GM18507 (cell line): ENCODE data around the gene BCO1.
"Not testable (repeated sequence)": the region's sequence is repeated elsewhere in the genome, so short reads cannot be mapped to it uniquely, and the experiment has no call there.

Experiments
- DNase-seq: peaks from one replicate; pipeline ENCODE4 v3.0.0; 2011; ENCODE audit warnings: low read depth; ENCODE audit not compliant: insufficient read length; ENCODE audit errors: extremely low spot score
- FAIRE-seq: peaks from 2 replicates; lab custom pipeline; 2011; peaks lifted over from hg19 to GRCh38; lab: Jason Lieb, UNC

The BCO1 gene

GRCh38 chr16:81238296-81239011 is at the start of gene BCO1:
Gene BCO1, plus strand, starts transcription at chr16:81238689. Its CDS starts 220 bp downstream, at chr16:81238909.
- no peak for DNase-seq
- FAIRE-seq: peak; percentile 45

- FAIRE-seq: no peak
- no peak for DNase-seq
These were observed 49.3 kb upstream of the BCO1 start for GRCh38 chr16:81189100-81189664.

- FAIRE-seq (no peak), DNase-seq (no peak)
These were observed 47.8 kb upstream of the BCO1 start for GRCh38 chr16:81190667-81191066.

GRCh38 chr16:81195885-81196534 is 42.5 kb upstream of the BCO1 start:
- no peak for FAIRE-seq

DNA sequence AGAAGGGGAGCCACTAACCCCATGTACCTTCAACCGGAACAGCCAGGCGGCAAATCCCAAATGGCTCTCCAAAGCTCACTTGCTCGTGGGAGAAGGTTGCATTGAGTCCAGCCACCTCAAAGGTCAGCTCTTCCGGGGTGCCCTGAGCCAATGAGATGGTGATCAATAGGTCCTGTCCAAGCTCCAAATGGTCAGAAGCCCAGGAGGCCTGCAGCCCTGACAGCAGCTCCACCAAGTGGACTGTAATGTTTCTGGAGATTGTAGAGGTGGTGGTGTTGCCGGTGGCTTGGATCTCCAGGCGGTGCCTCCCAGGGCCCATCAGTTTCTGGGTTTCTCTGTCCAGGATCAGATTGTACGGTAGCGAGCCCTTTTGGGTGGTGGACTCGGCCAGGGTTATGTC is 39.9 kb upstream of the BCO1 start:
- FAIRE-seq: no peak
- no peak for DNase-seq

More at GRCh38 chr16:81195885-81196534, 42.5 kb upstream of the BCO1 start:
- no peak for DNase-seq

- DNase-seq (no peak), FAIRE-seq (no peak)
These were observed 37.2 kb upstream of the BCO1 start for GRCh38 chr16:81201267-81201666.

DNA sequence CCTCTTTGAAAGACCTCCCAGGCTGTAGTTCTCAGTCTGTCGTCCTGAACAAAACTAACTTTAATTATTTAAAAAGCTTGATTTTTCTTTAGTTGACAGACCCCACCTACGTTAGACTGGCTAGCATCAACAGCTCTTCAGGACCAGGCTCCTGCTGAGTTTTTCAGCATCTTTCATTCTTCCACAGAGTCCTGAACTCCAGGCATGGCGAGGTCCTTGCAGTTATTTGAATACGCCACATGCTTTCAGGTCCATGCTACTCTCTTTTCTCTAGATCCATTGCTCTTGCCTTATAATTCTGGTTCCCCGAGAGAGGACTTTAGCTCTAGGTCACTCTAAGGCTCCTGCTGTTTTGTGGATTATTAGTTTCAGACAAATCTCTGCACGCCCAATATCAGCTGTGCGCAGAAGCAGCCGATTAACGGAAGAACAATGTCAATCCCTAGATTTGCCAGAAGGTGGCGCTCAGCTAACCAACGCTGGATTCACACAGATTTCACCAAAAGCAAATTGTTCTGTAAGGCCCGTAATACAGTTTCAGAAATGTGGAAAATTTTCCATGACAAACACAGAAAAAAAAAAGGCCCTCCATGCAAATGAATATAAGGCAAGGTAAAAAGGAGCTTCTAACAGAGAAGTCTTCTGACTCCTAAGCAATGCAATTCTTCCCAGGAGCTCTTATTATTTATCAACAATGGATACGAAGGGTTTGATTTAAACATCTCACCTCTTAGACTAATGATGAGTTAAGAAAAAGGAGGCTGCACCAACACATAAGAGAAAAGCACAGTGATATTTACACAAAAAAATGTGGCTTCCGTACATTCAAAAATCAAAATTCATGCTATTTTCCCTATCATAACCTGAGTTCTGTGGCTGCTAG is 33.5 kb upstream of the BCO1 start:
- DNase-seq (peak; percentile 37), FAIRE-seq (peak; percentile 81)

GRCh38 chr16:81207076-81207475 is 31.4 kb upstream of the BCO1 start:
- FAIRE-seq (no peak), DNase-seq (no peak)

DNA sequence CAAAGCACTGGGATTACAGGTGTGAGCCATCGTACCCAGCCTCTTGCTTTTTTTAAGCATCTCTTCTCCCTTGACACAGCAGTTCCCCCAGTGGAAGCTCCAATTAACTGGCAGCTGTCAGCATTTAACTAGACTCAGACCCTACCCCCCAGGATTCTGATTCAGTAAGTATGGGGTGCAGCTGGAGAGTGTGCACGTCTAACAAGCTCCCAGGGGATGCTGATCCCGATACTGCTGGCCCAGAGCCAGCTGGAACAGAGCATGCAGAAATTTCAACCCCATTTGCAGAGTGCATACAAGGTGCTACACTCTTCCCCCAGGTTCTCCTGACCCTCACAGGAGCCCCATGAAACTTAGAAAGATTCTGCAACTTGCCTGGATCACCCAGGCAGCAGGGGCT is 27.7 kb upstream of the BCO1 start:
- DNase-seq (no peak), FAIRE-seq (no peak)

GRCh38 chr16:81212830-81213465 is 25.5 kb upstream of the BCO1 start:
- no peak for FAIRE-seq
- no peak for DNase-seq

DNA sequence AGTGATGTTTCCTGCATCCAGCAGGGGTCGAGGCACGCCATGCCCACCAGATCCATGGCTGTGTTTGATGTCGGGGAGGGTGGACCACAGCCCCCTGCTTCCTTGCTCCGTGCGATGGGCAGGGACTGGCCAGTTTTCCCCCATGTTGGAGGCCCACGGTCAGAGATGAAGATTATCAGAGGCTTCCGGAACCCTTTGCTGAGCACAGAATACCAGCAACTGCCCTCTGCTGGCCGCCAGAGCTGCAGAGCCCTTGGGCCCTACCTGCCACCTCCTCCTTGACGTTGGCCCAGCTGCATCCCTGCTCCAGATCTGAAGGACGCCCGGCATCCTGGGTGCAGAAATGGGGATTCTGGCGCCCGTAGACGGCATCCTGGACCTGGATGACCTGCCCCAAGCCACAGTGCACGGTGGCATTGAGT is 23.7 kb upstream of the BCO1 start:
- FAIRE-seq (no peak), DNase-seq (no peak)

DNA sequence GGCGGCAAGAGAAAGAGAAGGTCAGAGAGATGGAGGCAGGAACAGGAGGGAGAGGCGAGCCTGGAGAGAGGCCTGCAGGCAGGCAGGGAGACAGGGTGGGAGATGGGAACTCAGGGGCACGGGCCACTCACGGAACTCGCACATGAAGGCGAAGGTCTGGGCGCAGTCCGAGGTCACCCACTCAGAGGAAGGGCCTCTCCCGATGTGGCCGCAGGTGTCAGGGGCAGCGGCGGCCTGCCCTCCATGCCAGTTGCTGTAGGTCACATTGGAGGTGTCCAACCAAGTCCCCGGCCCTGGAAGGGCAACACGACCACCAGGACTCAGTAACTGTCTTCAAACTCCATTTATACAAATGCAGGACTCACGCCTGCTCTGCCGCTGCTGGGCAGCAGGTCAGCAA is 22.4 kb upstream of the BCO1 start:
- FAIRE-seq (no peak), DNase-seq (no peak)

DNA sequence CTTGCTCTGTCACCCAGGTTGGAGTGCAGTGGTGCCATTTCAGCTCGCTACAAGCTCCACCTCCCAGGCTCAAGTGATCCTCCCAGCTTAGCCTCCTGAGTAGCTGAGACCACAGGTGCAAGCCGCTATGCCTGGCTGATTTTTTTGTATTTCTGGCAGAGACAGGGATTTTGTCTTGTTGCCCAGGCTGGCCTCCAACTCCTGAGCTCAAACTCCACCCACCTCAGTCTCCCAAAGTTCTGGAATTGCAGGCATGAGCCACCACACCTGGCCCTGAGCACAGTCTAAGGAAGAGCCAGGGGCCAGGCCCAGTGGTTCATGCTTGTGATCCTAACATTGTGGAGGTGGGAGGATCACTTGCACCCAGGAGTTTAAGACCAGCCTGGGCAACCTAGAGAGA is 21.8 kb upstream of the BCO1 start:
- FAIRE-seq (no peak), DNase-seq (no peak)

- DNase-seq (no peak), FAIRE-seq (no peak)
These were observed 19.3 kb upstream of the BCO1 start for GRCh38 chr16:81219151-81219550.

GRCh38 chr16:81220349-81220748 is 18.1 kb upstream of the BCO1 start:
- no peak for DNase-seq
- FAIRE-seq: no peak

DNA sequence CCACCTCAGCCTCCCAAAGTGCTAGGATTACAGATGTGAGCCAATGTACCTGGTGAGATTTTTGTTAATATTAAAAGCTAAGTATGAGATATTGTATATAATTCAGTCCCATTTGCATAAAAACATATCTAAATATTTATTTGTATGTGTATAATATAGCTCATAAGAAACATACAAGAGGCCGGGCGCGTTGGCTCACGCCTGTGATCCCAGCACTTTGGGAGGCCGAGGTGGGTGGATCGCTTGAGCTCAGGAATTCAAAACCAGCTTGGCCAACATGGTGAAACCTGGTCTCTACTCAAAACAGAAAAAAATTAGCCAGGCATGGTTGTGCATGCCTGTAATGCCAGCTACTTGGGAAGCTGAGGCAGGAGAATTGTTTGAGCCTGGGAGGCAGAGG is 16.8 kb upstream of the BCO1 start:
- no peak for DNase-seq
- FAIRE-seq: no peak

DNA sequence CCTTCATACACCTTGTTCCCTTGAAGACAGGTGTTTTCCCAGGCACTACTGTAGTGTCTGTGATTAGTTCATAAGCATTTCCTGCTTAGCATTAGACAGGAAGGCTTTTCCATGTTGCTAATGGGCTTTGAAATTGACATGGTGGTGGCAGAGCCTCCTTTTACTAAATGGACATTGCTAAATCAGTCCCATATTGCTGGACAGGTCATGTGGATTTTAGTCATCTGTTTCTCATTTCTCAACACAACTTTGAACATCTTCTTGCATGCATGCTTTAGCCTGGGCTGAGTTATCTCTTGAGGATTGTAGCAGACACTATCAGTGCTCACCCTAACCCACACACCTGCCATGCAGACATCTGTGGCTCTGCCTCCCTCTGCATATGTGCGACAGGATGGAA is 13.7 kb upstream of the BCO1 start:
- no peak for DNase-seq

GRCh38 chr16:81225697-81226096 is 12.8 kb upstream of the BCO1 start:
- FAIRE-seq, DNase-seq: not testable (repeated sequence)

More for the DNA sequence above, 13.7 kb upstream of the BCO1 start:
- FAIRE-seq: no peak

- DNase-seq (no peak), FAIRE-seq (no peak)
These were observed 10.7 kb upstream of the BCO1 start for GRCh38 chr16:81227785-81228184.
